SH-SY5Y (cell line): ENCODE measurements around the gene ARHGAP26.

Experiments used
- GATA2 ChIP-seq: IDR thresholded peaks from 2 replicates; pipeline ENCODE4 v1.6.1; 2011; ENCODE audit warnings: mild to moderate bottlenecking, low read depth, low read length
- GATA3 ChIP-seq: IDR thresholded peaks from 2 replicates; pipeline ENCODE4 v1.6.1; 2011; ENCODE audit warnings: low read depth, mild to moderate bottlenecking, low read length, moderate library complexity

DNA sequence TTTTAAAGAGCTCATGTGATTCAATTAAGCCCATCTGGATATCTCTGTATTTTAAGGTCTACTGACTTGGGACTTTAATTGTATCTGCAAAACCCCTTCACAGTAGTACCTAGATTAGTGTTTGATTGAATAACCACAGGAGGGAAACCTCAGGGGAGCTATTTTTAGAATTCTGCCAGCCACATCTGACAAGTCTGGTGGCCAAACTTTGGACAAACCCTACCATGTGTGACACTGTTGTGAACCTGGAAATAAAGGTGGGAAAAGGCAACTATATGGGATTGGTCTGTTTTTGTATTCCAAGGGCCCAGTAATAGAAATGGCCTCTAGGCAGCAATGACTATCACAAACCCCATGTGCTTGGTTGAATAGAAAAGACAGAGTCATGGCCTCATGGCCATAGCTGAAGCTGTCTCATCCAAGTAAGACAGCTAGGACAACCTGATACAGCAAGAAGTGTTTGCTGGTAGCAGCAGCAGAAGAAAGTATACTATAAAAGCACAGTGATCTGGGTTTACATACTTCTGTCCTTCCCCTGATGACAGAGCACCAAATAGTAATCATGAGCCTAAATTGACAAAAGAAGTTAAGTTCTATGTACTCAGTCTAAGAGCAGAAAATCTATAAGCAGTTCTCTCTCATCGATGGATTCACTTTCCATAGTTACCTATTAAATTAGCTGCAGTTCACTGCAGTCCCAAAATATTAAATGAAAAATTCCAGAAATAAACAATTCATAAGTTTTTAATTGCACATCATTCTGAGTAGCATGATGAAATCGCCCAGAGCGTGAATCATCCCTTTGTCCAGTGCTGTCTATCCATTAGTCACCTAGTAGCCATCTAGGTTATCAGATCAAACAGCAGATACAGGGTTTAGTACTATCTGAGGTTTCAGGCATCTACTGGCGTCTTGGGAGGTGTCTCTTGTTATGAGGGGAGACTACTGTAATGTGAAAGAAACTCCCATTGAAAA is 189.8 kb downstream of the ARHGAP26 start:
- TF ChIP-seq GATA2, result no peak
- no peak for TF ChIP-seq GATA3
